Mammary epithelial cell (primary cell): ENCODE results near the gene CDH12.

ENCODE experiments used
- CTCF ChIP-seq, 2 donors: IDR thresholded peaks in 1 of 2; conservative IDR thresholded peaks in 1 of 2; 2 replicates each; pipeline ENCODE4 v1.5.1; 2011 to 2012; ENCODE audit warnings: inconsistent platforms in 2 of 2, low read length in 2 of 2, mild to moderate bottlenecking in 2 of 2, control low read depth in 1 of 2, low read depth in 1 of 2; ENCODE audit not compliant: insufficient read depth in 1 of 2; ENCODE audit errors: extremely low read depth in 1 of 2
- EZH2 ChIP-seq: IDR thresholded peaks from 2 replicates; pipeline ENCODE4 v1.6.1; 2012; ENCODE audit warnings: low read length, inconsistent platforms, borderline replicate concordance

- TF ChIP-seq CTCF (conservative IDR thresholded peaks at IDR 0.05 in 1 of 2, IDR thresholded peaks at IDR 0.05 in 1 of 2; ENCODE audit: extremely low read depth in 1 of 2, insufficient read depth in 1 of 2, low read depth in 1 of 2, low read length in 2 of 2) = no peak
- no peak for TF ChIP-seq EZH2
Observed at GRCh38 chr5:22051881-22052280, 801.3 kb downstream of the CDH12 start.
